WTC11 (cell line): ENCODE measurements around the gene RUNX1. TPM values are rescaled to one million over a fixed set of nuclear protein-coding genes. Genes with fewer than 3 reads are reported as not detected.

Experiments
- ATAC-seq: fragments of 200-7000 bp; cut with Tn5 transposase; 2 replicates; pipeline ENCODE4 v1.10.0; 2021; ENCODE audit warnings: mild to moderate bottlenecking, moderate library complexity
- CTCF ChIA-PET: fragments of 300-600 bp; sonication (Branson Sonifier 250); formaldehyde crosslinking; loops from one replicate; lab custom pipeline; 2021; ENCODE audit warnings: antibody characterized with exemption; lab: Charles Lee
- POLR2A ChIA-PET: fragments of 350-600 bp; sonication (Branson Sonifier 250); formaldehyde crosslinking; loops from one replicate; lab custom pipeline; 2021; ENCODE audit warnings: antibody characterized with exemption; lab: Charles Lee
- DNase-seq: peaks from one replicate; pipeline ENCODE4 v3.0.0; 2021; ENCODE audit warnings: low spot score
- H3K27ac Mint-ChIP-seq: 2 replicates; pipeline ENCODE4 v1.8.0; 2021; ENCODE audit warnings: mixed read lengths
- H3K27me3 Mint-ChIP-seq: 2 replicates; pipeline ENCODE4 v1.8.0; 2021; ENCODE audit warnings: low read depth, mild to moderate bottlenecking, moderate library complexity, mixed read lengths
- H3K36me3 Mint-ChIP-seq: 2 replicates; pipeline ENCODE4 v1.8.0; 2021; ENCODE audit warnings: mixed read lengths
- H3K4me1 Mint-ChIP-seq: 2 replicates; pipeline ENCODE4 v1.8.0; 2022; ENCODE audit warnings: mixed read lengths
- H3K4me3 Mint-ChIP-seq: 2 replicates; pipeline ENCODE4 v1.8.0; 2021; ENCODE audit warnings: mild to moderate bottlenecking, moderate library complexity, mixed read lengths
- H3K9me3 Mint-ChIP-seq: 2 replicates; pipeline ENCODE4 v1.8.0; 2021; ENCODE audit warnings: mixed read lengths
- CREM ChIP-seq: sonication (generic); formaldehyde crosslinking; IDR thresholded peaks from 2 replicates; pipeline ENCODE4 v1.8.1; 2022; ENCODE audit warnings: mild to moderate bottlenecking, missing genetic modification reagents, moderate library complexity
- ELF4 ChIP-seq: sonication (generic); formaldehyde crosslinking; IDR thresholded peaks from 2 replicates; pipeline ENCODE4 v1.8.1; 2022; ENCODE audit warnings: low read depth, mild to moderate bottlenecking, moderate library complexity, missing genetic modification reagents
- ETV6 ChIP-seq: sonication (generic); formaldehyde crosslinking; IDR thresholded peaks from 2 replicates; pipeline ENCODE4 v1.8.1; 2022; ENCODE audit warnings: mild to moderate bottlenecking, missing genetic modification reagents
- FOXJ3 ChIP-seq: sonication (generic); formaldehyde crosslinking; IDR thresholded peaks from 2 replicates; pipeline ENCODE4 v1.9.0; 2021; ENCODE audit warnings: missing genetic modification reagents, mild to moderate bottlenecking, borderline replicate concordance
- FOXP1 ChIP-seq: sonication (generic); formaldehyde crosslinking; IDR thresholded peaks from 2 replicates; pipeline ENCODE4 v1.8.0; 2022; ENCODE audit warnings: missing genetic modification reagents, mild to moderate bottlenecking, moderate library complexity, borderline replicate concordance
- GABPB1 ChIP-seq: sonication (generic); formaldehyde crosslinking; IDR thresholded peaks from 2 replicates; pipeline ENCODE4 v1.8.1; 2023; ENCODE audit warnings: mild to moderate bottlenecking, missing genetic modification reagents
- GRHL2 ChIP-seq: fragments of 250-450 bp; sonication (Bioruptor Pico); IDR thresholded peaks from 2 replicates; pipeline ENCODE4 v1.8.0; 2022; ENCODE audit warnings: mild to moderate bottlenecking, moderate library complexity; ENCODE audit not compliant: insufficient replicate concordance, severe bottlenecking
- GTF2I ChIP-seq: fragments of 250-450 bp; sonication (Bioruptor Pico); conservative IDR thresholded peaks from 2 replicates; pipeline ENCODE4 v1.4.0; 2021; ENCODE audit warnings: mild to moderate bottlenecking
- IRF2 ChIP-seq: sonication (generic); formaldehyde crosslinking; IDR thresholded peaks from 2 replicates; pipeline ENCODE4 v1.8.0; 2022; ENCODE audit warnings: low read depth, missing genetic modification reagents, borderline replicate concordance
- KAT7 ChIP-seq: sonication (generic); formaldehyde crosslinking; IDR thresholded peaks from 2 replicates; pipeline ENCODE4 v1.8.1; 2023; ENCODE audit warnings: missing genetic modification reagents, mild to moderate bottlenecking, borderline replicate concordance
- MXD4 ChIP-seq: fragments of 250-450 bp; sonication (Bioruptor Pico); IDR thresholded peaks from 2 replicates; pipeline ENCODE4 v1.8.0; 2021; ENCODE audit warnings: mild to moderate bottlenecking, moderate library complexity, borderline replicate concordance
- NFYB ChIP-seq: sonication (generic); formaldehyde crosslinking; conservative IDR thresholded peaks from 2 replicates; pipeline ENCODE4 v1.8.0; 2022; ENCODE audit warnings: low read depth, missing genetic modification reagents
- PREB ChIP-seq: sonication (generic); formaldehyde crosslinking; IDR thresholded peaks from 2 replicates; pipeline ENCODE4 v1.8.1; 2022; ENCODE audit warnings: mild to moderate bottlenecking, missing genetic modification reagents, moderate library complexity, borderline replicate concordance
- RORB ChIP-seq: fragments of 250-450 bp; sonication (Bioruptor Pico); IDR thresholded peaks from 2 replicates; pipeline ENCODE4 v1.9.0; 2021; ENCODE audit warnings: mild to moderate bottlenecking
- SMAD3 ChIP-seq: sonication (generic); formaldehyde crosslinking; IDR thresholded peaks from 2 replicates; pipeline ENCODE4 v1.8.0; 2022; ENCODE audit warnings: missing genetic modification reagents, mild to moderate bottlenecking, borderline replicate concordance
- SP1 ChIP-seq: sonication (generic); formaldehyde crosslinking; conservative IDR thresholded peaks from 2 replicates; pipeline ENCODE4 v1.8.1; 2022; ENCODE audit warnings: missing genetic modification reagents
- STAT6 ChIP-seq: sonication (generic); formaldehyde crosslinking; conservative IDR thresholded peaks from 2 replicates; pipeline ENCODE4 v1.8.1; 2023; ENCODE audit warnings: mild to moderate bottlenecking, low read depth, missing genetic modification reagents, moderate library complexity
- ZNF423 ChIP-seq: fragments of 250-450 bp; sonication (Bioruptor Pico); IDR thresholded peaks from 2 replicates; pipeline ENCODE4 v2.1.2; 2022; ENCODE audit warnings: mild to moderate bottlenecking, moderate library complexity
- ZNF425 ChIP-seq: fragments of 250-450 bp; sonication (Bioruptor Pico); conservative IDR thresholded peaks from 2 replicates; pipeline ENCODE4 v1.9.0; 2021; ENCODE audit warnings: mild to moderate bottlenecking
- total RNA-seq: library from RNA; stranded (reverse); gene quantifications from 3 replicates; pipeline ENCODE4 v1.2.3, GENCODE V29; 2021

The RUNX1 gene
- total RNA-seq, 1 experiment from 2014 or later, result 2.2 TPM

- POLR2A ChIA-PET, result no interaction called here
- TF ChIP-seq PREB (CRISPR knock-in tag) (no peak), MXD4 (CRISPR knock-in tag) (no peak), FOXJ3 (CRISPR knock-in tag) (no peak), GABPB1 (CRISPR knock-in tag) (no peak), ELF4 (no peak), ZNF425 (CRISPR knock-in tag) (no peak), IRF2 (CRISPR knock-in tag) (no peak), CREM (CRISPR knock-in tag) (no peak)
- no peak overlapping the region for H3K4me3 Mint-ChIP-seq
- ATAC-seq (no peak), DNase-seq (no peak)
- H3K27me3 Mint-ChIP-seq, result no peaks in the 10 kb centered on the region
- H3K27ac Mint-ChIP-seq, result no peak overlapping the region
- H3K36me3 Mint-ChIP-seq, result no peaks in the 10 kb centered on the region
- no peaks in the 10 kb centered on the region for H3K9me3 Mint-ChIP-seq
- CTCF ChIA-PET, result interaction anchor here (1.3 kb wide), 1 partner anchor 15 kb away, joined by 4 read pairs; no protein-coding TSS in a partner anchor
- peaks cover 1% of the 10 kb centered on the region; the same call in 1 of the 2 replicates for H3K4me1 Mint-ChIP-seq
Measured at GRCh38 chr21:35017256-35017655, 31.8 kb downstream of the RUNX1 start.

- Mint-ChIP-seq H3K4me3 (no peak overlapping the region), H3K36me3 (no peaks in the 10 kb centered on the region), H3K27me3 (no peaks in the 10 kb centered on the region), H3K9me3 (no peaks in the 10 kb centered on the region), H3K4me1 (no peaks in the 10 kb centered on the region), H3K27ac (no peak overlapping the region)
- DNase-seq (no peak), ATAC-seq (no peak)
- ChIA-PET POLR2A (no interaction called here), CTCF (interaction anchor here (1.3 kb wide), 1 partner anchor 14 kb away, joined by 4 read pairs; no protein-coding TSS in a partner anchor)
- TF ChIP-seq FOXP1 (CRISPR knock-in tag) (no peak), GABPB1 (CRISPR knock-in tag) (no peak), PREB (CRISPR knock-in tag) (no peak), SP1 (CRISPR knock-in tag) (no peak), GTF2I (CRISPR knock-in tag) (no peak), GRHL2 (CRISPR knock-in tag) (no peak), NFYB (no peak), SMAD3 (CRISPR knock-in tag) (no peak), STAT6 (CRISPR knock-in tag) (no peak), MXD4 (CRISPR knock-in tag) (no peak), RORB (CRISPR knock-in tag) (no peak), ETV6 (CRISPR knock-in tag) (no peak), ZNF423 (CRISPR knock-in tag) (no peak), KAT7 (no peak)
Measured at GRCh38 chr21:35016517-35017188, 32.4 kb downstream of the RUNX1 start.
